Measurements from ENCODE around the gene ARAP1.

GRCh38 chr11:72642884-72643522 lies 109.2 kb downstream of the ARAP1 start:
- TF ChIP-seq, protein P1, sequence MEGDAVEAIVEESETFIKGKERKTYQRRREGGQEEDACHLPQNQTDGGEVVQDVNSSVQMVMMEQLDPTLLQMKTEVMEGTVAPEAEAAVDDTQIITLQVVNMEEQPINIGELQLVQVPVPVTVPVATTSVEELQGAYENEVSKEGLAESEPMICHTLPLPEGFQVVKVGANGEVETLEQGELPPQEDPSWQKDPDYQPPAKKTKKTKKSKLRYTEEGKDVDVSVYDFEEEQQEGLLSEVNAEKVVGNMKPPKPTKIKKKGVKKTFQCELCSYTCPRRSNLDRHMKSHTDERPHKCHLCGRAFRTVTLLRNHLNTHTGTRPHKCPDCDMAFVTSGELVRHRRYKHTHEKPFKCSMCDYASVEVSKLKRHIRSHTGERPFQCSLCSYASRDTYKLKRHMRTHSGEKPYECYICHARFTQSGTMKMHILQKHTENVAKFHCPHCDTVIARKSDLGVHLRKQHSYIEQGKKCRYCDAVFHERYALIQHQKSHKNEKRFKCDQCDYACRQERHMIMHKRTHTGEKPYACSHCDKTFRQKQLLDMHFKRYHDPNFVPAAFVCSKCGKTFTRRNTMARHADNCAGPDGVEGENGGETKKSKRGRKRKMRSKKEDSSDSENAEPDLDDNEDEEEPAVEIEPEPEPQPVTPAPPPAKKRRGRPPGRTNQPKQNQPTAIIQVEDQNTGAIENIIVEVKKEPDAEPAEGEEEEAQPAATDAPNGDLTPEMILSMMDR (IDR thresholded peaks at IDR 0.05) = peak; percentile 87 to 98 (median 92)
- TF ChIP-seq POLR2A (IDR thresholded peaks at IDR 0.05) = no peak

Measured in Peyer's patch (tissue), 4 donors.